ENCODE results near the gene LAMA3. TPM values are rescaled to one million over a fixed set of nuclear protein-coding genes. Genes with fewer than 3 reads are reported as not detected.
A peak's percentile ranks its signal among the peaks of the same experiment; 100 is the strongest.

LAMA3 gene
- total RNA-seq, 4 donors from 2014 or later, result 46.5 to 75.4 (median 57.4) TPM

DNA sequence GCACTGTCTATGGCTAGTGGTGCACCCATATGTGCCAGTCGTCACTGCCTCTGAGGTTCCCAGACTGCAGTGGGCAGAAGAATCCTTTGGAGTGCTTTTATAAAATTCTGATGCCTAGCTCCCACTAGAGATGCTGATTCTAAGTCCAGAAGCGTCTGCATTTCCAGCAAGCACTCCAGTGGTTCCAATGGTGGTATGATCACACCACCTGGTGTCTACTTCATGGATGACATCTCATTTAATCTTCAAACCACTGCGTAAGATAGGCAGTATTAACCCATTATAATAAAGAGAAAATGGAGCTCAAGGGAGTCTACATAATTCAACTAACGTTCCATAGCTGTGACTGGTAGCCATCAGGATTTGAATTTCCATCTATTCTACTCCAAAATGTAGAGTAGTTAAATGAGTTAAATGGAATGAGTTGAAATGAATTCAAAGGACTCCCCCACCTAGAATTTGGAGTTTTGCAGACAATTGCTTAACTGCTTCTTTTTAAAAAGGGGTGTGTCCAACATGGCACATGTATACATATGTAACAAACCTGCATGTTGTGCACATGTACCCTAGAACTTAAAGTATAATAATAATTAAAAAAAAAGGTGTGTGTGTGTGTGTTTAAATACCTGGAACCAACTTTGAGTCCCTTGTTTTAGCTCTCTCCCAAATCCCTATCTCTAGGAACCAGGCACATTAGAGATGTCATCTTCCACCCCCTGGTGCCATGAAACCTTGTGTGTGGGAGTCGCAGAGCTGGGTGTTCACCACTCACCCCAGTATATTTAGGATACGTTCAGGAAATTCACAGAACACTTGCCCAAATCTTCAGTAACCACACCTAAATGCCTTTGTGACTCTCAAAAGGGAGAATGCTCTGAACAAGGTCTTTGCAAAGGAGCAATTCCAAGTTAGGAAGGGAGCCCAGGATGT lies 14.1 kb downstream of the LAMA3 start:
- Histone ChIP-seq H3K36me3 (no peaks in the 10 kb centered on the region), H3K27me3 (no peaks in the 10 kb centered on the region), H3K9me3 (peaks cover 0 to 5% of the 10 kb centered on the region in 2 donors), H3K4me3 (no peak overlapping the region), H3K27ac (peak overlapping the region; percentile 32 to 65), H3K4me1 (peaks cover 0 to 5% of the 10 kb centered on the region in 2 donors)
- intact Hi-C loops (cut with DNase I; ENCODE audit: low total_unique reads), result no loop called here
- TF ChIP-seq POLR2A (IDR thresholded peaks at IDR 0.05), result no peak
- TF ChIP-seq, protein P1, sequence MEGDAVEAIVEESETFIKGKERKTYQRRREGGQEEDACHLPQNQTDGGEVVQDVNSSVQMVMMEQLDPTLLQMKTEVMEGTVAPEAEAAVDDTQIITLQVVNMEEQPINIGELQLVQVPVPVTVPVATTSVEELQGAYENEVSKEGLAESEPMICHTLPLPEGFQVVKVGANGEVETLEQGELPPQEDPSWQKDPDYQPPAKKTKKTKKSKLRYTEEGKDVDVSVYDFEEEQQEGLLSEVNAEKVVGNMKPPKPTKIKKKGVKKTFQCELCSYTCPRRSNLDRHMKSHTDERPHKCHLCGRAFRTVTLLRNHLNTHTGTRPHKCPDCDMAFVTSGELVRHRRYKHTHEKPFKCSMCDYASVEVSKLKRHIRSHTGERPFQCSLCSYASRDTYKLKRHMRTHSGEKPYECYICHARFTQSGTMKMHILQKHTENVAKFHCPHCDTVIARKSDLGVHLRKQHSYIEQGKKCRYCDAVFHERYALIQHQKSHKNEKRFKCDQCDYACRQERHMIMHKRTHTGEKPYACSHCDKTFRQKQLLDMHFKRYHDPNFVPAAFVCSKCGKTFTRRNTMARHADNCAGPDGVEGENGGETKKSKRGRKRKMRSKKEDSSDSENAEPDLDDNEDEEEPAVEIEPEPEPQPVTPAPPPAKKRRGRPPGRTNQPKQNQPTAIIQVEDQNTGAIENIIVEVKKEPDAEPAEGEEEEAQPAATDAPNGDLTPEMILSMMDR (IDR thresholded peaks at IDR 0.05), result peak; percentile 59 to 87 (median 73)
- DNase-seq, result peak in 1 of 2 donors; percentile 46

- H3K4me3 ChIP-seq, result no peak overlapping the region
- no peaks in the 10 kb centered on the region for H3K36me3 ChIP-seq
- peak overlapping the region; percentile 32 to 65 for H3K27ac ChIP-seq
- H3K9me3 ChIP-seq, result peaks cover 0 to 5% of the 10 kb centered on the region in 2 donors
- no peak for DNase-seq
- peaks cover 0 to 5% of the 10 kb centered on the region in 2 donors for H3K4me1 ChIP-seq
- H3K27me3 ChIP-seq, result no peaks in the 10 kb centered on the region
- intact Hi-C loops (cut with DNase I; ENCODE audit: low total_unique reads), result no loop called here
- TF ChIP-seq, protein P1 (IDR thresholded peaks at IDR 0.05), result no peak
- no peak for TF ChIP-seq POLR2A (IDR thresholded peaks at IDR 0.05)
Observed at GRCh38 chr18:23703987-23704384, 14.7 kb downstream of the LAMA3 start.

- TF ChIP-seq POLR2A (IDR thresholded peaks at IDR 0.05), result no peak
- intact Hi-C loops (cut with DNase I; ENCODE audit: low total_unique reads), result no loop called here
- no peak for DNase-seq
- no peak overlapping the region for H3K4me3 ChIP-seq
- peaks cover 0 to 5% of the 10 kb centered on the region in 2 donors for H3K4me1 ChIP-seq
- H3K27me3 ChIP-seq, result no peaks in the 10 kb centered on the region
- H3K9me3 ChIP-seq, result peaks cover 0 to 5% of the 10 kb centered on the region in 2 donors
- H3K27ac ChIP-seq, result peak overlapping the region; percentile 32 to 65
- H3K36me3 ChIP-seq, result no peaks in the 10 kb centered on the region
Observed at GRCh38 chr18:23704806-23705205, 15.6 kb downstream of the LAMA3 start.

- H3K27me3 ChIP-seq, result no peaks in the 10 kb centered on the region
- no peak overlapping the region for H3K4me3 ChIP-seq
- DNase-seq, result no peak
- TF ChIP-seq, protein P1 (IDR thresholded peaks at IDR 0.05), result no peak
- TF ChIP-seq POLR2A (IDR thresholded peaks at IDR 0.05), result no peak
- peaks cover 0 to 5% of the 10 kb centered on the region in 2 donors for H3K4me1 ChIP-seq
- H3K36me3 ChIP-seq, result no peaks in the 10 kb centered on the region
- H3K27ac ChIP-seq, result no peak overlapping the region
- intact Hi-C loops (cut with DNase I; ENCODE audit: low total_unique reads), result no loop called here
- peaks cover 0 to 5% of the 10 kb centered on the region in 2 donors for H3K9me3 ChIP-seq
Observed at GRCh38 chr18:23706971-23707640, 17.9 kb downstream of the LAMA3 start.

GRCh38 chr18:23710068-23710527 lies 20.8 kb downstream of the LAMA3 start:
- intact Hi-C loops (cut with DNase I; ENCODE audit: low total_unique reads), result no loop called here
- H3K27me3 ChIP-seq, result no peaks in the 10 kb centered on the region
- H3K4me1 ChIP-seq, result no peaks in the 10 kb centered on the region
- no peak for DNase-seq
- peaks cover 0 to 5% of the 10 kb centered on the region in 2 donors for H3K9me3 ChIP-seq
- H3K27ac ChIP-seq, result no peak overlapping the region
- no peaks in the 10 kb centered on the region for H3K36me3 ChIP-seq
- no peak for TF ChIP-seq POLR2A (IDR thresholded peaks at IDR 0.05)
- TF ChIP-seq, protein P1 (IDR thresholded peaks at IDR 0.05), result no peak
- H3K4me3 ChIP-seq, result no peak overlapping the region
